H1 (cell line): ENCODE data around the gene AP5Z1. TPM values are rescaled to one million over a fixed set of nuclear protein-coding genes. Genes with fewer than 3 reads are reported as not detected.

Experiments
- CTCF ChIA-PET: fragments of 300-600 bp; sonication (Branson Sonifier 250); formaldehyde crosslinking; loops from one replicate; lab custom pipeline; 2021; ENCODE audit not compliant: partially characterized antibody; lab: Charles Lee
- POLR2A ChIA-PET: fragments of 300-600 bp; sonication (Branson Sonifier 250); formaldehyde crosslinking; loops from one replicate; lab custom pipeline; 2021; ENCODE audit warnings: inconsistent platforms; ENCODE audit not compliant: partially characterized antibody; lab: Charles Lee
- DNase-seq, 2 experiments: peaks; one replicate each; pipeline versions ENCODE4 v3.0.0 to v3.0.0-alpha.2; 2010 to 2022; ENCODE audit warnings: low spot score in 2 of 2, low read depth in 1 of 2, mixed read lengths in 1 of 2
- FAIRE-seq: peaks from 2 replicates; lab custom pipeline; 2011; peaks lifted over from hg19 to GRCh38; lab: Jason Lieb, UNC
- H2AFZ ChIP-seq: 2 replicates; pipeline ENCODE4 v1.8.1; 2012; ENCODE audit warnings: low read length, inconsistent platforms
- H2AK5ac ChIP-seq: 2 replicates; pipeline ENCODE4 v1.6.1; 2013; ENCODE audit warnings: low read depth, low read length
- H2BK120ac ChIP-seq: replicated peaks from 2 replicates; pipeline ENCODE3; 2013; ENCODE audit warnings: low read depth, low read length, inconsistent platforms
- H2BK12ac ChIP-seq: 2 replicates; pipeline ENCODE4 v1.6.1; 2013; ENCODE audit warnings: low read depth, low read length
- H2BK15ac ChIP-seq: 2 replicates; pipeline ENCODE4 v1.6.1; 2013; ENCODE audit warnings: low read length
- H2BK20ac ChIP-seq: 2 replicates; pipeline ENCODE4 v1.6.1; 2013; ENCODE audit warnings: low read length
- H2BK5ac ChIP-seq: 2 replicates; pipeline ENCODE4 v1.6.1; 2013; ENCODE audit warnings: low read depth, low read length
- H3K14ac ChIP-seq: 2 replicates; pipeline ENCODE4 v1.6.1; 2013; ENCODE audit warnings: inconsistent platforms; ENCODE audit not compliant: insufficient read length
- H3K18ac ChIP-seq: 2 replicates; pipeline ENCODE4 v1.6.1; 2013; ENCODE audit warnings: low read length; ENCODE audit errors: extremely low read depth
- H3K23ac ChIP-seq: 2 replicates; pipeline ENCODE4 v1.6.1; 2013; ENCODE audit warnings: inconsistent platforms; ENCODE audit not compliant: insufficient read length
- H3K23me2 ChIP-seq: 2 replicates; pipeline ENCODE4 v1.6.1; 2013; ENCODE audit warnings: low read depth, low read length
- H3K27ac ChIP-seq: 2 replicates; pipeline ENCODE4 v1.6.1; 2011; ENCODE audit warnings: low read depth, low read length, inconsistent platforms
- H3K27me3 ChIP-seq, 4 experiments: replicated peaks in 1 of 4; 1 replicate in 1 of 4; 2 replicates in 3 of 4; pipeline versions ENCODE4 v1.6.1 to v1.8.1; 2011 to 2013; ENCODE audit warnings: low read length in 3 of 4, mild to moderate bottlenecking in 3 of 4, inconsistent platforms in 2 of 4, mixed read lengths in 2 of 4, moderate library complexity in 1 of 4; ENCODE audit not compliant: control insufficient read depth in 3 of 4, insufficient read depth in 3 of 4; ENCODE audit errors: extremely low read depth in 1 of 4
- H3K36me3 ChIP-seq, 4 experiments: 2 replicates each; pipeline versions ENCODE4 v1.6.1 to v1.8.1; 2011 to 2013; ENCODE audit warnings: mild to moderate bottlenecking in 4 of 4, low read length in 3 of 4, moderate library complexity in 2 of 4, control low read depth in 1 of 4, inconsistent platforms in 1 of 4; ENCODE audit not compliant: insufficient read depth in 4 of 4, control insufficient read depth in 2 of 4
- H3K4ac ChIP-seq: replicated peaks from 2 replicates; pipeline ENCODE3; 2013; ENCODE audit warnings: low read length, low read depth, mixed read lengths, inconsistent platforms; ENCODE audit not compliant: insufficient read length
- H3K4me1 ChIP-seq, 4 experiments: replicated peaks in 1 of 4; 1 replicate in 1 of 4; 2 replicates in 3 of 4; pipeline versions ENCODE4 v1.6.1 to v1.8.1; 2011 to 2013; ENCODE audit warnings: low read length in 3 of 4, inconsistent platforms in 2 of 4, mixed read lengths in 1 of 4; ENCODE audit not compliant: insufficient read depth in 4 of 4, control insufficient read depth in 3 of 4
- H3K4me2 ChIP-seq, 2 experiments: 2 replicates each; pipeline versions ENCODE4 v1.6.1 to v1.8.1; 2011 to 2013; ENCODE audit warnings: low read depth in 2 of 2, low read length in 2 of 2, control low read depth in 1 of 2, inconsistent platforms in 1 of 2, mild to moderate bottlenecking in 1 of 2; ENCODE audit not compliant: insufficient read depth in 1 of 2
- H3K4me3 ChIP-seq, 4 experiments: fragments of 200-600, 300-600 bp in 1 of 4; sonication (generic), shearing (Covaris generic), sonication (Bioruptor Twin) in 1 of 4; 2 replicates each; pipeline versions ENCODE4 v1.5.1 to v1.8.1; 2011 to 2016; ENCODE audit warnings: low read length in 4 of 4, low read depth in 3 of 4, control low read depth in 2 of 4, inconsistent platforms in 2 of 4, mild to moderate bottlenecking in 2 of 4, mixed read lengths in 1 of 4, moderate library complexity in 1 of 4; ENCODE audit not compliant: insufficient read depth in 2 of 4; ENCODE audit errors: extremely low read depth in 1 of 4
- H3K56ac ChIP-seq: replicated peaks from 2 replicates; pipeline ENCODE3; 2013; ENCODE audit warnings: low read depth, mild to moderate bottlenecking, mixed read lengths, low read length, inconsistent platforms; ENCODE audit not compliant: insufficient read length
- H3K79me1 ChIP-seq: 2 replicates; pipeline ENCODE4 v1.6.1; 2013; ENCODE audit warnings: low read depth, low read length, control low read depth
- H3K79me2 ChIP-seq, 2 experiments: 2 replicates each; pipeline versions ENCODE4 v1.6.1 to v1.8.1; 2012 to 2013; ENCODE audit warnings: low read length in 2 of 2, mild to moderate bottlenecking in 2 of 2, inconsistent platforms in 1 of 2; ENCODE audit not compliant: insufficient read depth in 2 of 2, control insufficient read depth in 1 of 2
- H3K9ac ChIP-seq, 4 experiments: replicated peaks in 1 of 4; 1 replicate in 1 of 4; 2 replicates in 3 of 4; pipeline versions ENCODE4 v1.6.1 to v1.8.1; 2011 to 2013; ENCODE audit warnings: low read depth in 3 of 4, low read length in 3 of 4, control low read depth in 2 of 4, mild to moderate bottlenecking in 2 of 4, moderate library complexity in 2 of 4, inconsistent platforms in 1 of 4; ENCODE audit errors: extremely low read depth in 1 of 4
- H3K9me3 ChIP-seq, 2 experiments: 2 replicates each; pipeline versions ENCODE4 v1.6.1 to v1.8.1; 2012 to 2013; ENCODE audit warnings: mild to moderate bottlenecking in 2 of 2, moderate library complexity in 2 of 2, control low read depth in 1 of 2, inconsistent platforms in 1 of 2, low read depth in 1 of 2, low read length in 1 of 2, mixed read lengths in 1 of 2; ENCODE audit not compliant: insufficient read depth in 2 of 2
- H4K20me1 ChIP-seq, 2 experiments: replicated peaks in 1 of 2; 2 replicates each; pipeline versions ENCODE3 to v1.8.1; 2011 to 2013; ENCODE audit warnings: inconsistent platforms in 2 of 2, low read length in 2 of 2, mild to moderate bottlenecking in 1 of 2; ENCODE audit not compliant: insufficient read depth in 2 of 2, control insufficient read depth in 1 of 2
- H4K5ac ChIP-seq: 2 replicates; pipeline ENCODE4 v1.6.1; 2013; ENCODE audit warnings: low read length, low read depth, mixed read lengths, inconsistent platforms; ENCODE audit not compliant: insufficient read length
- H4K8ac ChIP-seq: 2 replicates; pipeline ENCODE4 v1.8.0; 2013; ENCODE audit warnings: mild to moderate bottlenecking, moderate library complexity, low read length, inconsistent platforms; ENCODE audit not compliant: insufficient read depth; ENCODE audit errors: extremely low read depth
- H4K91ac ChIP-seq: replicated peaks from 2 replicates; pipeline ENCODE3; 2013; ENCODE audit warnings: low read length, mixed read lengths, inconsistent platforms; ENCODE audit not compliant: insufficient read length
- CBX8 ChIP-seq: fragments of 300-800, 300-1000 bp; sonication (generic); IDR thresholded peaks from 2 replicates; pipeline ENCODE4 v1.7.1; 2016; ENCODE audit warnings: low read depth, low read length, borderline replicate concordance
- CHD2 ChIP-seq: IDR thresholded peaks from 2 replicates; pipeline ENCODE4 v1.6.1; 2012; ENCODE audit warnings: low read length, improper control_type of control experiment
- GABPA ChIP-seq: IDR thresholded peaks from 2 replicates; pipeline ENCODE4 v1.6.1; 2011; ENCODE audit warnings: mild to moderate bottlenecking, low read length, moderate library complexity, borderline replicate concordance; ENCODE audit not compliant: insufficient read depth
- HDAC2 ChIP-seq, 2 experiments: fragments of 300-600 bp in 1 of 2; sonication (generic) in 1 of 2; IDR thresholded peaks; 2 replicates each; pipeline ENCODE4 v1.6.1; 2011 to 2012; ENCODE audit warnings: low read depth in 2 of 2, low read length in 2 of 2, mild to moderate bottlenecking in 2 of 2, moderate library complexity in 2 of 2, borderline replicate concordance in 1 of 2, inconsistent platforms in 1 of 2
- MAFK ChIP-seq: IDR thresholded peaks from 2 replicates; pipeline ENCODE4 v1.6.1; 2012; ENCODE audit warnings: low read depth, mild to moderate bottlenecking, improper control_type of control experiment, low read length
- NANOG ChIP-seq: IDR thresholded peaks from 2 replicates; pipeline ENCODE4 v1.6.1; 2011; ENCODE audit warnings: low read length, low read depth, mild to moderate bottlenecking, inconsistent platforms; ENCODE audit not compliant: insufficient read depth, poor library complexity, severe bottlenecking
- POLR2AphosphoS5 ChIP-seq: IDR thresholded peaks from 2 replicates; pipeline ENCODE4 v1.6.1; 2011; ENCODE audit warnings: low read depth, low read length
- POU5F1 ChIP-seq: IDR thresholded peaks from 2 replicates; pipeline ENCODE4 v1.6.1; 2011; ENCODE audit warnings: low read depth, mild to moderate bottlenecking, low read length, moderate library complexity
- RXRA ChIP-seq: IDR thresholded peaks from 2 replicates; pipeline ENCODE4 v1.6.1; 2011; ENCODE audit warnings: low read depth, mild to moderate bottlenecking, low read length, moderate library complexity; ENCODE audit not compliant: insufficient read depth
- SAP30 ChIP-seq: fragments of 300-600 bp; sonication (generic); IDR thresholded peaks from 2 replicates; pipeline ENCODE4 v1.7.1; 2012; ENCODE audit warnings: low read length, moderate library complexity, mild to moderate bottlenecking, inconsistent platforms; ENCODE audit not compliant: insufficient read depth, insufficient replicate concordance
- SP4 ChIP-seq: IDR thresholded peaks from 2 replicates; pipeline ENCODE4 v1.6.1; 2012; ENCODE audit warnings: low read length, inconsistent platforms
- YY1 ChIP-seq: IDR thresholded peaks from 2 replicates; pipeline ENCODE4 v1.6.1; 2011; ENCODE audit warnings: low read depth, mild to moderate bottlenecking, low read length
- WGBS, 2 experiments: shearing (Covaris generic) in 1 of 2; methylation state at CpG; one replicate each; pipeline versions ENCODE4 v1.1.6 to v1.1.7; 2013 to 2015; ENCODE audit warnings: low lambda C conversion rate in 2 of 2, mixed read lengths in 2 of 2, inconsistent platforms in 1 of 2, low coverage in 1 of 2, missing lambda C conversion rate in 1 of 2; ENCODE audit not compliant: insufficient replicate concordance in 2 of 2, insufficient coverage in 1 of 2, insufficient read length in 1 of 2; ENCODE audit errors: extremely low coverage in 1 of 2, missing lambda C conversion rate in 1 of 2; 5-methylcytosine and 5-hydroxymethylcytosine counted together
- polyA plus RNA-seq, 7 experiments: library from polyadenylated mRNA; depleted of rRNA in 3 of 7; stranded (reverse) in 5 of 7; unstranded in 2 of 7; fragments of >200 nt in 5 of 7; fragments of 200-250 nt in 2 of 7; gene quantifications; 1 replicate in 5 of 7; 2 replicates in 1 of 7; 4 replicates in 1 of 7; pipeline versions ENCODE4 v1.2.1 to v1.2.3, GENCODE V29; 2011 to 2013; ENCODE audit warnings: missing spikeins in 2 of 7, mixed read lengths in 2 of 7
- total RNA-seq: library from RNA; stranded (reverse); fragmentation: NEBNext Ultra II Directional; extraction: Animal tissue kit (Norgen Biotek cat#: 25700); gene quantifications from 2 replicates; pipeline ENCODE4 v1.2.1, GENCODE V29; 2021

Gene AP5Z1
- total and polyA plus RNA-seq, 2 of the 8 experiments (the other 6 are each of a cell fraction or from before 2014, with no cell fraction given), result 24.0 to 24.7 TPM

GRCh38 chr7:4734587-4735345 is 40.7 kb upstream of the AP5Z1 start:
- FAIRE-seq (no peak), DNase-seq (no peak)
- peaks cover 1 to 6% (median 4%) of the 10 kb centered on the region in 4 experiments; a peak in 4 of 7 replicates for H3K4me1 ChIP-seq
- WGBS, 2 experiments, result 94% methylated on average over 21 of the region's 23 CpGs; no CpG with 5 or more reads in 1 of the 2 experiments
- no peaks in the 10 kb centered on the region for H3K9me3 ChIP-seq
- TF ChIP-seq RXRA, result no peak
- no peak for TF ChIP-seq CBX8
- no peak for TF ChIP-seq YY1
- no peak for TF ChIP-seq POU5F1
- TF ChIP-seq SP4, result no peak
- TF ChIP-seq MAFK, result no peak
- no peak for TF ChIP-seq POLR2AphosphoS5
- TF ChIP-seq SAP30, result no peak
- no peak for TF ChIP-seq HDAC2 (IDR thresholded peaks at IDR 0.05; ENCODE audit: borderline replicate concordance in 1 of 2, low read depth in 2 of 2, low read length in 2 of 2)
- no peak for TF ChIP-seq GABPA
- TF ChIP-seq NANOG, result no peak
- TF ChIP-seq CHD2, result no peak
- no peak overlapping the region for H3K9ac ChIP-seq
- no peak overlapping the region for H3K56ac ChIP-seq
- ChIA-PET CTCF (interaction anchor here (0.9 to 2.3 kb wide), 4 partner anchors 9 to 32 kb away, joined by 3 to 8 read pairs (median 4); no protein-coding TSS in a partner anchor), POLR2A (interaction anchor here (1.3 kb wide), 1 partner anchor 10 kb away, joined by 7 read pairs; no protein-coding TSS in a partner anchor)
- H3K18ac ChIP-seq, result no peak overlapping the region
- H3K27me3 ChIP-seq, result peaks cover 0 to 12% (median 4%) of the 10 kb centered on the region in 4 experiments; a peak in 4 of 7 replicates
- H3K36me3 ChIP-seq, result no peaks in the 10 kb centered on the region
- no peak overlapping the region for H2AFZ ChIP-seq
- H4K91ac ChIP-seq, result no peak overlapping the region
- H3K4ac ChIP-seq, result no peak overlapping the region
- H4K5ac ChIP-seq, result no peak overlapping the region
- no peak overlapping the region for H2AK5ac ChIP-seq
- peaks cover 13 to 14% of the 10 kb centered on the region in 2 experiments for H4K20me1 ChIP-seq
- H3K14ac ChIP-seq, result no peak overlapping the region
- H2BK20ac ChIP-seq, result no peak overlapping the region
- H3K27ac ChIP-seq, result no peak overlapping the region
- H4K8ac ChIP-seq, result no peak overlapping the region
- no peak overlapping the region for H3K4me2 ChIP-seq
- H3K4me3 ChIP-seq, result no peak overlapping the region
- no peak overlapping the region for H2BK5ac ChIP-seq
- H3K23me2 ChIP-seq, result no peaks in the 10 kb centered on the region
- no peaks in the 10 kb centered on the region for H3K79me2 ChIP-seq
- H2BK12ac ChIP-seq, result no peak overlapping the region
- no peak overlapping the region for H2BK120ac ChIP-seq
- no peak overlapping the region for H3K23ac ChIP-seq
- H2BK15ac ChIP-seq, result no peak overlapping the region
- peaks cover 7% of the 10 kb centered on the region; the same call in 1 of the 2 replicates for H3K79me1 ChIP-seq
